Measurements from ENCODE around the gene RIPK4. TPM values are rescaled to one million over a fixed set of nuclear protein-coding genes. Genes with fewer than 3 reads are reported as not detected.

The RIPK4 gene
- total RNA-seq, 1 experiment from 2014 or later: 16.0 TPM

- TF ChIP-seq, protein P1, sequence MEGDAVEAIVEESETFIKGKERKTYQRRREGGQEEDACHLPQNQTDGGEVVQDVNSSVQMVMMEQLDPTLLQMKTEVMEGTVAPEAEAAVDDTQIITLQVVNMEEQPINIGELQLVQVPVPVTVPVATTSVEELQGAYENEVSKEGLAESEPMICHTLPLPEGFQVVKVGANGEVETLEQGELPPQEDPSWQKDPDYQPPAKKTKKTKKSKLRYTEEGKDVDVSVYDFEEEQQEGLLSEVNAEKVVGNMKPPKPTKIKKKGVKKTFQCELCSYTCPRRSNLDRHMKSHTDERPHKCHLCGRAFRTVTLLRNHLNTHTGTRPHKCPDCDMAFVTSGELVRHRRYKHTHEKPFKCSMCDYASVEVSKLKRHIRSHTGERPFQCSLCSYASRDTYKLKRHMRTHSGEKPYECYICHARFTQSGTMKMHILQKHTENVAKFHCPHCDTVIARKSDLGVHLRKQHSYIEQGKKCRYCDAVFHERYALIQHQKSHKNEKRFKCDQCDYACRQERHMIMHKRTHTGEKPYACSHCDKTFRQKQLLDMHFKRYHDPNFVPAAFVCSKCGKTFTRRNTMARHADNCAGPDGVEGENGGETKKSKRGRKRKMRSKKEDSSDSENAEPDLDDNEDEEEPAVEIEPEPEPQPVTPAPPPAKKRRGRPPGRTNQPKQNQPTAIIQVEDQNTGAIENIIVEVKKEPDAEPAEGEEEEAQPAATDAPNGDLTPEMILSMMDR (conservative IDR thresholded peaks at IDR 0.05; ENCODE audit: low read depth, low read length): no peak
- TF ChIP-seq EZH2 (IDR thresholded peaks at IDR 0.05; ENCODE audit: borderline replicate concordance, low read depth, low read length, poor library complexity, severe bottlenecking): no peak
- ChIA-PET POLR2A (ENCODE audit: low non-redundant PET) (no interaction called here), CTCF (no interaction called here)
Observed at GRCh38 chr21:41801321-41802197, 34.7 kb upstream of the RIPK4 start.

GRCh38 chr21:41800425-41801320 lies 33.8 kb upstream of the RIPK4 start:
- no peak for TF ChIP-seq EZH2 (IDR thresholded peaks at IDR 0.05; ENCODE audit: borderline replicate concordance, low read depth, low read length, poor library complexity, severe bottlenecking)
- TF ChIP-seq, protein P1 (conservative IDR thresholded peaks at IDR 0.05; ENCODE audit: low read depth, low read length): no peak
- BruUV-seq (replicated peaks): no TSS peak
- Histone ChIP-seq H3K27me3 (replicated peaks; ENCODE audit: insufficient read depth, low read depth, low read length, poor library complexity) (no peaks in the 10 kb centered on the region), H3K36me3 (ENCODE audit: insufficient read depth, low read length, poor library complexity, severe bottlenecking) (peaks cover 22% of the 10 kb centered on the region), H3K4me3 (ENCODE audit: low read depth, low read length, poor library complexity, severe bottlenecking) (no peak overlapping the region), H3K4me1 (ENCODE audit: insufficient read depth, low read length, poor library complexity, severe bottlenecking) (peaks cover 10% of the 10 kb centered on the region), H3K9me3 (ENCODE audit: low read depth, low read length, poor library complexity, severe bottlenecking) (no peaks in the 10 kb centered on the region), H3K27ac (ENCODE audit: low read depth, low read length, poor library complexity, severe bottlenecking) (no peak overlapping the region)
- intact Hi-C loops (cut with micrococcal nuclease; ENCODE audit: unreplicated experiment): no loop called here
- POLR2A ChIA-PET (ENCODE audit: low non-redundant PET): interaction anchor here (0.6 kb wide), 1 partner anchor 14 kb away, joined by 3 read pairs; no protein-coding TSS in a partner anchor
- no peak for DNase-seq (ENCODE audit: low spot score)
- CTCF ChIA-PET: no interaction called here

More at GRCh38 chr21:41801321-41802197, 34.7 kb upstream of the RIPK4 start:
- Histone ChIP-seq H3K9me3 (ENCODE audit: low read depth, low read length, poor library complexity, severe bottlenecking) (no peaks in the 10 kb centered on the region), H3K4me3 (ENCODE audit: low read depth, low read length, poor library complexity, severe bottlenecking) (no peak overlapping the region), H3K4me1 (ENCODE audit: insufficient read depth, low read length, poor library complexity, severe bottlenecking) (peaks cover 10% of the 10 kb centered on the region), H3K27ac (ENCODE audit: low read depth, low read length, poor library complexity, severe bottlenecking) (peak overlapping the region; percentile 78), H3K27me3 (replicated peaks; ENCODE audit: insufficient read depth, low read depth, low read length, poor library complexity) (no peaks in the 10 kb centered on the region), H3K36me3 (ENCODE audit: insufficient read depth, low read length, poor library complexity, severe bottlenecking) (peaks cover 22% of the 10 kb centered on the region)
- intact Hi-C loops (cut with micrococcal nuclease; ENCODE audit: unreplicated experiment): no loop called here
- no TSS peak for BruUV-seq (replicated peaks)
- no peak for DNase-seq (ENCODE audit: low spot score)

- Histone ChIP-seq H3K36me3 (ENCODE audit: insufficient read depth, low read length, poor library complexity, severe bottlenecking) (peaks cover 22% of the 10 kb centered on the region), H3K4me1 (ENCODE audit: insufficient read depth, low read length, poor library complexity, severe bottlenecking) (peaks cover 10% of the 10 kb centered on the region), H3K9me3 (ENCODE audit: low read depth, low read length, poor library complexity, severe bottlenecking) (no peaks in the 10 kb centered on the region), H3K27ac (ENCODE audit: low read depth, low read length, poor library complexity, severe bottlenecking) (no peak overlapping the region), H3K27me3 (replicated peaks; ENCODE audit: insufficient read depth, low read depth, low read length, poor library complexity) (no peaks in the 10 kb centered on the region), H3K4me3 (ENCODE audit: low read depth, low read length, poor library complexity, severe bottlenecking) (no peak overlapping the region)
- BruUV-seq (replicated peaks): no TSS peak
- intact Hi-C loops (cut with micrococcal nuclease; ENCODE audit: unreplicated experiment): no loop called here
- ChIA-PET CTCF (no interaction called here), POLR2A (ENCODE audit: low non-redundant PET) (no interaction called here)
- TF ChIP-seq EZH2 (IDR thresholded peaks at IDR 0.05; ENCODE audit: borderline replicate concordance, low read depth, low read length, poor library complexity, severe bottlenecking): no peak
- TF ChIP-seq, protein P1 (conservative IDR thresholded peaks at IDR 0.05; ENCODE audit: low read depth, low read length): no peak
- DNase-seq (ENCODE audit: low spot score): no peak
Observed at GRCh38 chr21:41799763-41800162, 32.9 kb upstream of the RIPK4 start.
